Measurements from ENCODE around the gene PTPRG. TPM values are rescaled to one million over a fixed set of nuclear protein-coding genes. Genes with fewer than 3 reads are reported as not detected.

Gene PTPRG
- total RNA-seq, 2 experiments from 2014 or later, result not detected

GRCh38 chr3:61761694-61762430 lies 200.5 kb downstream of the PTPRG start:
- Mint-ChIP-seq H3K27me3 (ENCODE audit: low read depth) (no peaks in the 10 kb centered on the region), H3K36me3 (ENCODE audit: low read depth) (no peaks in the 10 kb centered on the region), H3K27ac (no peak overlapping the region), H3K4me1 (ENCODE audit: low read depth) (no peaks in the 10 kb centered on the region), H3K9me3 (ENCODE audit: insufficient read depth) (no peaks in the 10 kb centered on the region), H3K4me3 (no peak overlapping the region)
- ChIA-PET POLR2A (no interaction called here), CTCF (no interaction called here)
- ATAC-seq (no peak), DNase-seq (no peak)

DNA sequence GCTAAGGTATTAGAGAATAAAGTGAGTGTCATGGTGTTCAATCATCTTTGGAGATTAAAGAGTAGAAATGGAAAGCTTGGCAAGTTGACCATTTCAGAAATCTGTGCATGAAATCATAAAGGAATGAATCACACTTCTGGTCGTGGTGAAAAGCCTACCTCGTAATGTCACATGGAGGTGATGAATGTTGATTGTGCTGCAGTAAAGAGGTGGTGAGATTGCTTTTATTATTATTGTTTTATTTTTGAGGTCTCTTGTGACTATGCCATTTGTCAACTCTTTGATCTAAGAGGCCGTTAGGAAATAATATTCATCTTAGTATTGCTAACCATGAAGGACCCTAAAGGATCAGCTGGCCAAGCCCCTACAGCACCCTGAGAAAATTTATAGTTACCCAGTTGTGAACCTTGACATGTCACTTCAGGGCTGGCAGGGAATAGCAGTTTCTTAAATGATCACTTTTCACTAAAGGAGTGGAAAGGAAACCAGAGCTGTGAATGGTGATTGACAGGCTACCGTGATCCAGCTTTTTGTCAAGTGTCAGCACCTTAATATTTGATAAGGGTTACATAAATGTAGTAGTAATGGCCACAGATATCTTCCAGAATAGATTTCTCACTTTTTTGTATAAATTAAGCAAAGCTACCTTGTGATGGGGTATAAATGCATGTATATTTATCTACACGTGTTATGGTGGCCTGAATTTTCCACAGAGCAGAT lies 203.9 kb downstream of the PTPRG start:
- H3K27ac Mint-ChIP-seq, result no peak overlapping the region
- H3K4me3 Mint-ChIP-seq, result no peak overlapping the region
- ATAC-seq (no peak), DNase-seq (no peak)
- H3K36me3 Mint-ChIP-seq (ENCODE audit: low read depth), result no peaks in the 10 kb centered on the region
- CTCF ChIA-PET, result no interaction called here
- POLR2A ChIA-PET, result no interaction called here
- H3K9me3 Mint-ChIP-seq (ENCODE audit: insufficient read depth), result no peaks in the 10 kb centered on the region
- no peaks in the 10 kb centered on the region for H3K4me1 Mint-ChIP-seq (ENCODE audit: low read depth)
- H3K27me3 Mint-ChIP-seq (ENCODE audit: low read depth), result no peaks in the 10 kb centered on the region

DNA sequence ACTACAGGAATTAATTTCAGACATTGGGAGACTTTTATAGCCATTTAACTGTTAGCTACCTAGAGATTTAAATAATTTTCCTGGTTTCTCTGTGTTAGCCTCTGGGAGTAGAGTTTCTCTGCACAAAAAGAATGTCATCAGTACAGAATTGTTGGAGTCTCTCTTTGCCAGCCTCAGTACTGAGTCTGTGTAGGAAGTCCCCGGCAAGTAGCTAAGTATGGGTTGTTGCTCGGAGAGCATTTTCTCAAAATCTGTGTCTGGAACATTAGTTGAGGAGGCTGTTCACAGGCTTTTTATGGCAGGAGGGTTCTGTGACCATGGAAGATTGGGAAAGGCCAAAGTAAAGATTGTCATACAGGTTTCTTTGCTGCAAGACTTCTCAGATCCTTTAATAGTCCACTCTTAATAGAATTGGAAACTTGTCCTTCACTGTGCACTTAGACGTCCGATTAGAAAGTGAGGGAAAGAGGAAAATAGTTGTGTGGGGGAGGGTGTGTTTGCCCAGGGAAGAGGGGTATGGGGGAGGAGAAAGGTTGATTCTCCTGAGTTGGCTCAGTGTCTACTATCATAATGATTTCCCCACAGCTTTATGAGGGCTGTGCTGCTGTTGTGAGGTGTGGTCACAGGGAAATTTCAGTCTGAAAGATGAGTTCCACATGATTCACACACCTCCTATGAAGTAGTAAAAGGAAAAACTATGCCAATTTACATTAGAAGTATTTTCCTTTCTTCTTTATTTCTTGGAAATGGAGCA lies 207.1 kb downstream of the PTPRG start:
- no peak for ATAC-seq
- Mint-ChIP-seq H3K4me1 (ENCODE audit: low read depth) (no peaks in the 10 kb centered on the region), H3K27ac (no peak overlapping the region), H3K4me3 (no peak overlapping the region), H3K36me3 (ENCODE audit: low read depth) (no peaks in the 10 kb centered on the region), H3K27me3 (ENCODE audit: low read depth) (no peaks in the 10 kb centered on the region), H3K9me3 (ENCODE audit: insufficient read depth) (no peaks in the 10 kb centered on the region)
- POLR2A ChIA-PET, result no interaction called here
- DNase-seq, result no peak
- CTCF ChIA-PET, result no interaction called here

GRCh38 chr3:61769266-61769990 lies 208.1 kb downstream of the PTPRG start:
- no peak overlapping the region for H3K4me3 Mint-ChIP-seq
- ChIA-PET CTCF (no interaction called here), POLR2A (no interaction called here)
- ATAC-seq (no peak), DNase-seq (no peak)
- H3K27me3 Mint-ChIP-seq (ENCODE audit: low read depth), result no peaks in the 10 kb centered on the region
- H3K27ac Mint-ChIP-seq, result no peak overlapping the region
- H3K9me3 Mint-ChIP-seq (ENCODE audit: insufficient read depth), result no peaks in the 10 kb centered on the region
- H3K4me1 Mint-ChIP-seq (ENCODE audit: low read depth), result no peaks in the 10 kb centered on the region
- H3K36me3 Mint-ChIP-seq (ENCODE audit: low read depth), result no peaks in the 10 kb centered on the region

DNA sequence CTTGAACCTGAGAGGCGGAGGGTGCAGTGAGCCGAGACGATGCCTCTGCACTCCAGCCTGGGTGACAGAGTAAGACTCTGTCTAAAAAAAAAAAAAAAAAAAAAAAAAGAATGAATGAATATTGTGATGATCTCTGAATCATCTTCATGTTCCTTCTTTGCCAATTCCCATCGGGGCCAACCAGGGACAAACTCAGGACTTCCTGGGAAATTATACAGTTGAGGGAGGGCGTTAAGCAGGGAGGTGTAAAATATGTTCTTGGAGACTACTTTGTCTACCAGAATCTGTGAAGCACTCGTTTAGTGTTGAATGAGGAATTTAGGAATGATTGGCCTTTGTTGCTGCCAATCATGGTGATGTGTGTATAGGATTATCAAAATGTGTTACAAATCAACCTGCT lies 210.6 kb downstream of the PTPRG start:
- Mint-ChIP-seq H3K4me3 (no peak overlapping the region), H3K9me3 (ENCODE audit: insufficient read depth) (no peaks in the 10 kb centered on the region), H3K27me3 (ENCODE audit: low read depth) (no peaks in the 10 kb centered on the region), H3K27ac (no peak overlapping the region), H3K36me3 (ENCODE audit: low read depth) (no peaks in the 10 kb centered on the region), H3K4me1 (ENCODE audit: low read depth) (no peaks in the 10 kb centered on the region)
- DNase-seq (no peak), ATAC-seq (no peak)
- POLR2A ChIA-PET, result no interaction called here
- CTCF ChIA-PET, result no interaction called here

- no peak overlapping the region for H3K4me3 Mint-ChIP-seq
- no peak overlapping the region for H3K27ac Mint-ChIP-seq
- no peaks in the 10 kb centered on the region for H3K4me1 Mint-ChIP-seq (ENCODE audit: low read depth)
- POLR2A ChIA-PET, result no interaction called here
- no peak for DNase-seq
- no peaks in the 10 kb centered on the region for H3K27me3 Mint-ChIP-seq (ENCODE audit: low read depth)
- no peaks in the 10 kb centered on the region for H3K36me3 Mint-ChIP-seq (ENCODE audit: low read depth)
- CTCF ChIA-PET, result no interaction called here
- H3K9me3 Mint-ChIP-seq (ENCODE audit: insufficient read depth), result no peaks in the 10 kb centered on the region
- no peak for ATAC-seq
Measured at GRCh38 chr3:61772456-61772855, 211.1 kb downstream of the PTPRG start.

DNA sequence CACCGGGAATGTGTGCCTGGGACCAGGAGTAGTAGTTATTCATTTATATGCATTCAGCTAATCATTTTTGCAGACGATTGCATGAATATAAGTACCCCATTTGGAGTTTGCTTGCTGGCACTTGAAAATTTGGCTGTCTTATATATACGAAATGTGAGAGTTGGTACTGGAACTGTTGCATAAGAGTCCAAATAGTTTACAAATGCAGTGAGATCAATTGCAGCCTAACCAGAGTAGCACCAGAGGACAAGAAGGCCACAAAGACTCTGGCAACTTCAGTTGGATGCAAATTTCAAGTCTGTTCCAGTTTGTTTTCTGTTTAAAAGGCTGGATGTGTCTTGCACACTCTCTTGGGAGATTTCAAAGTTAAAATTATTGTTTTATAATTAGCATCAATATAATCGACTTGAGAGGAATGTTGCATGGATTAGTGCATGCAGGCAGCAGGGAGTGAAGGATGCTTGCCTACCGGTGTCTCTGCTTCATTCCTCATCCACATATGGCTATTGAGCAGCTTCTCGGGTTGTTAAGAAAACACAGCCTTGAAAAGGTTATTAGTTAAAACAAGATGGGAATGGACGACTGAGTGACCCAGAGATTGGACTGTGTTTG lies 213.0 kb downstream of the PTPRG start:
- ChIA-PET CTCF (no interaction called here), POLR2A (no interaction called here)
- DNase-seq, result no peak
- no peak for ATAC-seq
- Mint-ChIP-seq H3K9me3 (ENCODE audit: insufficient read depth) (no peaks in the 10 kb centered on the region), H3K36me3 (ENCODE audit: low read depth) (no peaks in the 10 kb centered on the region), H3K27me3 (ENCODE audit: low read depth) (no peaks in the 10 kb centered on the region), H3K4me3 (no peak overlapping the region), H3K27ac (no peak overlapping the region), H3K4me1 (ENCODE audit: low read depth) (no peaks in the 10 kb centered on the region)

DNA sequence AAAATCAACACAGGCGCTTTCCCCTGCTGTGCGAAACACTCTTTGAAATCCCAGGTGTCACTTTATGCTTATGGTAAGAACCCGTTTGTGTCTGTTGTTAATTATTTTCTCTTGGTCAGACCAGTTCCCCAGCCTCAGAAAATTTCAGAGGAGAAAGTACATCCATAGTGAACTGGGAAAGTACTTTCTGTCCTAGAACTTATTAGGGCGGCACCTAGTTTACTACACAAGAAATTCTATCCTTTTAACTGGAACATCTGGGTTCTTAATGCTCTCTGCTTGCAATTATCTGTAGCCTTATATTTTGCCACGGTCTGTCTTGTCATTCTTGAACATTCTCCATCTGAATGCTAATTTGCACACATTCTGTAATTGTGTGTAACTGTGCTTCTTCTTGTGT lies 215.0 kb downstream of the PTPRG start:
- DNase-seq, result no peak
- Mint-ChIP-seq H3K27ac (no peak overlapping the region), H3K27me3 (ENCODE audit: low read depth) (no peaks in the 10 kb centered on the region), H3K36me3 (ENCODE audit: low read depth) (no peaks in the 10 kb centered on the region), H3K4me3 (no peak overlapping the region), H3K4me1 (ENCODE audit: low read depth) (no peaks in the 10 kb centered on the region), H3K9me3 (ENCODE audit: insufficient read depth) (no peaks in the 10 kb centered on the region)
- no peak for ATAC-seq
- CTCF ChIA-PET, result no interaction called here
- POLR2A ChIA-PET, result no interaction called here

DNA sequence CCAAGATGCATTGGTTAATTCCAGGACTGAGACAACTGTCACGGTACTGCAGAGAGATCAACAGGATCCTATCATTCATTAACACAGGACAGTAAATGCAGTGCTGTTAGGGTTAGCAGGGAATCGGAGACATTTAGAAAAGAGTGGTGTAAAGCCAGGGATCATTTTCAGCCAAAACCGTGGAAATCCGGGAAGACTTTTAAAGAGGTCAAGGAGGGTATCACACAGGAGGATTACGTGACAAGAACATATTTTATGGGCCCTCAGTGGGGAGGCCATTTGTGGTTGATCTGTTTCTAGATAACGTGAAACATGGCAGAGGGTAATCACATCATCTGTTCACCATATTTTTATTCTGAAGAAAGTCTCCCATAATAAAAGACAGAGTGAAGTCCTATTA lies 216.1 kb downstream of the PTPRG start:
- no peak overlapping the region for H3K27ac Mint-ChIP-seq
- no peaks in the 10 kb centered on the region for H3K4me1 Mint-ChIP-seq (ENCODE audit: low read depth)
- ChIA-PET CTCF (no interaction called here), POLR2A (no interaction called here)
- no peak overlapping the region for H3K4me3 Mint-ChIP-seq
- H3K36me3 Mint-ChIP-seq (ENCODE audit: low read depth), result no peaks in the 10 kb centered on the region
- H3K9me3 Mint-ChIP-seq (ENCODE audit: insufficient read depth), result no peaks in the 10 kb centered on the region
- no peaks in the 10 kb centered on the region for H3K27me3 Mint-ChIP-seq (ENCODE audit: low read depth)
- ATAC-seq (no peak), DNase-seq (no peak)

GRCh38 chr3:61778095-61778494 lies 216.7 kb downstream of the PTPRG start:
- Mint-ChIP-seq H3K4me3 (no peak overlapping the region), H3K36me3 (ENCODE audit: low read depth) (no peaks in the 10 kb centered on the region), H3K27ac (no peak overlapping the region), H3K4me1 (ENCODE audit: low read depth) (no peaks in the 10 kb centered on the region), H3K9me3 (ENCODE audit: insufficient read depth) (no peaks in the 10 kb centered on the region), H3K27me3 (ENCODE audit: low read depth) (no peaks in the 10 kb centered on the region)
- ATAC-seq (no peak), DNase-seq (no peak)
- POLR2A ChIA-PET, result no interaction called here
- CTCF ChIA-PET, result no interaction called here

DNA sequence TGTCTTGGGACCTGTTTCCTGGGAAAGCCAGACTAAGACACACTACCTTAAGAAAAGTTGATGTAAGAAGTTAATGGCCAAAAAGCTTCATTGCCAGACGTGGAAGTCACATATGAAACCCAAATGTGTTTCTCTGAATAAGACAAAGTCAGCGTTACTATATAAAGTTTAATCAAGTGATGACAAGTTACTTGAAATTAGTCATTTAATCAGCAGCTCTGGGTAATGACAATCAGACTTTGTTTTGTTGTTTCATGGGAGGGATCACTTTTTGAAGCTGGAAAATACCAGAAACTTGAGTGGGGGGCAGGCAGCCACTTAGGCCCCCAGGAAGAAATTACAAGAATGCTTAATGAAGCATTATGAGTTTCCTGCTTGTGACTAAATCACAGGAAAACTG lies 218.6 kb downstream of the PTPRG start:
- no peak overlapping the region for H3K4me3 Mint-ChIP-seq
- no peaks in the 10 kb centered on the region for H3K4me1 Mint-ChIP-seq (ENCODE audit: low read depth)
- no peak for ATAC-seq
- ChIA-PET CTCF (no interaction called here), POLR2A (no interaction called here)
- no peaks in the 10 kb centered on the region for H3K9me3 Mint-ChIP-seq (ENCODE audit: insufficient read depth)
- H3K27ac Mint-ChIP-seq, result no peak overlapping the region
- H3K36me3 Mint-ChIP-seq (ENCODE audit: low read depth), result no peaks in the 10 kb centered on the region
- no peak for DNase-seq
- H3K27me3 Mint-ChIP-seq (ENCODE audit: low read depth), result no peaks in the 10 kb centered on the region

Data from activated CD8-positive, alpha-beta T cell treated with anti-CD3 and anti-CD28 coated beads, Interleukin-2, amount 10 ng/mL, durations not matched to agents 7 days and 5 days (primary cell).